Transverse colon (tissue), 4 donors: ENCODE data around the gene DRG2. TPM values are rescaled to one million over a fixed set of nuclear protein-coding genes. Genes with fewer than 3 reads are reported as not detected.

ENCODE experiments used
- DNase-seq: peaks from one replicate; pipeline ENCODE4 v3.0.0-alpha.2; 2019
- H3K27ac ChIP-seq, 4 donors: fragments of 200-600 bp; sonication (generic); 2 replicates each; pipeline ENCODE4 v1.5.1; 2016 to 2018; ENCODE audit warnings: inconsistent platforms in 4 of 4
- H3K27me3 ChIP-seq: fragments of 200-600 bp; sonication (generic); 2 replicates; pipeline ENCODE4 v1.5.1; 2017; ENCODE audit warnings: inconsistent platforms
- H3K36me3 ChIP-seq, 4 donors: fragments of 200-600 bp; sonication (generic); 2 replicates each; pipeline ENCODE4 v1.5.1; 2017 to 2019; ENCODE audit warnings: inconsistent platforms in 4 of 4
- H3K4me1 ChIP-seq, 4 donors: fragments of 200-600 bp; sonication (generic); 2 replicates each; pipeline ENCODE4 v1.5.1; 2017 to 2020; ENCODE audit warnings: inconsistent platforms in 4 of 4
- H3K4me3 ChIP-seq, 4 donors: fragments of 200-600 bp; sonication (generic); 1 replicate in 1 of 4; 2 replicates in 3 of 4; pipeline versions ENCODE4 v1.5.1 to v1.6.1; 2017 to 2019; ENCODE audit warnings: inconsistent platforms in 4 of 4
- H3K9me3 ChIP-seq, 2 donors: fragments of 200-600 bp; sonication (generic); 2 replicates each; pipeline ENCODE4 v1.5.1; 2017 to 2019; ENCODE audit warnings: inconsistent platforms in 2 of 2
- EP300 ChIP-seq: sonication (generic); formaldehyde crosslinking; IDR thresholded peaks from one replicate; pipeline ENCODE4 v1.6.1; 2017; ENCODE audit warnings: antibody characterized with exemption, low read depth
- POLR2A ChIP-seq: fragments of 450-650 bp; IDR thresholded peaks from one replicate; pipeline ENCODE4 v1.6.1; 2016; ENCODE audit warnings: antibody characterized with exemption, mild to moderate bottlenecking, moderate library complexity
- POLR2AphosphoS5 ChIP-seq, 3 donors: sonication (generic); formaldehyde crosslinking; IDR thresholded peaks; one replicate each; pipeline ENCODE4 v1.6.1; 2016; ENCODE audit warnings: antibody characterized with exemption in 3 of 3
- WGBS, 2 donors: methylation state at CpG; one replicate each; pipeline ENCODE4 v1.1.5; 2018; ENCODE audit warnings: low coverage in 1 of 2; 5-methylcytosine and 5-hydroxymethylcytosine counted together
- in situ Hi-C, 4 donors: fragments of 200-750 bp; cut with MboI; loops; one replicate each; pipeline versions ENCODE4 v1.15.0 to v1.15.1; 2017; ENCODE audit warnings: low sequenced_read_pairs in 3 of 4, low pct_ligation_motif_present in 1 of 4, low pct_unique_long_range_greater_than_20kb in 1 of 4
- intact Hi-C: fragments of 100-400 bp; cut with DNase I; formaldehyde crosslinking; loops from one replicate; pipeline ENCODE4 v1.15.1; 2023; ENCODE audit warnings: low total_unique reads
- total RNA-seq, 4 donors: library from RNA; depleted of rRNA; stranded (reverse); fragments of >200 nt; gene quantifications; one replicate each; pipeline ENCODE4 v1.1.0, GENCODE V29; 2016
- TF ChIP-seq, protein P1 (sequence below), 5 experiments: fragments of 200-600 bp in 3 of 5; fragments of 450-650 bp in 2 of 5; sonication (generic) in 3 of 5; IDR thresholded peaks; 1 replicate in 2 of 5; 2 replicates in 3 of 5; pipeline ENCODE4 v1.5.1; 2016 to 2017; ENCODE audit warnings: antibody characterized with exemption in 5 of 5, inconsistent platforms in 3 of 5, mild to moderate bottlenecking in 2 of 5, moderate library complexity in 1 of 5

DRG2 gene
- total RNA-seq, 4 donors from 2014 or later: 27.9 to 90.6 (median 33.3) TPM

DNA sequence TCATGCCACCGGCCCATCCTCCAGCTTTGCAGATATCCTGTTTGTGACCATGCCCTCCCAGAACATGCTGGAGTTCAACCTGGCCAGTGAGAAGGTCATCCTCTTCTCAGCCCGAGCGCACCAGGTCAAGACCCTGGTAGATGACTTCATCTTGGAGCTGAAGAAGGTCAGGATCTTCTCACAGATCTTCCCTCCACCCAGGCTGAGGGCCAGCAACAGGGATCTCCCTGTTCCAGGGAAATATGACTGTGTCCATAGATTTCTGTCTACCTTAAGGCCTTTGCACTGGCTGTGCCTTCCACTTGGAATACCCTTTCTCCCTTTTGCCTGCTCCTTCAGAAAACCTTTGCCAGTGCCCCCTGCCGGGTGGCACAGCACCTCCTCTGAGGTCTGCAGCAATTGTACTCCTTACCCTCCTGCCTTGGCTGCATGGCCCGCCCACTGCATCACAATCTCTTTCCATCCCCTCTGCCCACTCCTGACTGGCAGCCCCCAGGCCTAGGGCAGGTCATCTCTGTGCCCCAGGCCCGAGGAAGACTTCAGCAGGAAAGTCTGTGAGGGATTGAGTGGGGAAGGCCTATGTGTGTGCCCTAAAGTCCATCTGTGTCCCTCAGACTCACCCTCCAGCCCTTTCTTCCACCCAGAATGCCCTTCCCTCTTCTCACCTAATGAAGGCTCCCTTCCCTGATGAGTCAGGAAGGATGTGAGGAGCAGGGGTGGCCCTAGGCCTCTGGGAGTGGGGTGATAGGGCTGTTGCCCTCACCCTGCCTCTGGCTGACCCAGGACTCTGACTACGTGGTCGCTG is 68.6 kb downstream of the DRG2 start:
- Histone ChIP-seq H3K36me3 (no peaks in the 10 kb centered on the region), H3K9me3 (no peaks in the 10 kb centered on the region), H3K4me1 (peaks cover 9 to 15% (median 10%) of the 10 kb centered on the region in 4 donors), H3K27ac (no peak overlapping the region), H3K27me3 (no peaks in the 10 kb centered on the region), H3K4me3 (no peak overlapping the region)
- DNase-seq: no peak
- intact Hi-C loops: no loop called here
- WGBS, 2 donors: 73 to 78% methylated on average over 3 to 8 of the region's 8 CpGs
- no peak for TF ChIP-seq POLR2AphosphoS5 (IDR thresholded peaks at IDR 0.05)
- TF ChIP-seq EP300: no peak
- TF ChIP-seq POLR2A: no peak
- TF ChIP-seq, protein P1, sequence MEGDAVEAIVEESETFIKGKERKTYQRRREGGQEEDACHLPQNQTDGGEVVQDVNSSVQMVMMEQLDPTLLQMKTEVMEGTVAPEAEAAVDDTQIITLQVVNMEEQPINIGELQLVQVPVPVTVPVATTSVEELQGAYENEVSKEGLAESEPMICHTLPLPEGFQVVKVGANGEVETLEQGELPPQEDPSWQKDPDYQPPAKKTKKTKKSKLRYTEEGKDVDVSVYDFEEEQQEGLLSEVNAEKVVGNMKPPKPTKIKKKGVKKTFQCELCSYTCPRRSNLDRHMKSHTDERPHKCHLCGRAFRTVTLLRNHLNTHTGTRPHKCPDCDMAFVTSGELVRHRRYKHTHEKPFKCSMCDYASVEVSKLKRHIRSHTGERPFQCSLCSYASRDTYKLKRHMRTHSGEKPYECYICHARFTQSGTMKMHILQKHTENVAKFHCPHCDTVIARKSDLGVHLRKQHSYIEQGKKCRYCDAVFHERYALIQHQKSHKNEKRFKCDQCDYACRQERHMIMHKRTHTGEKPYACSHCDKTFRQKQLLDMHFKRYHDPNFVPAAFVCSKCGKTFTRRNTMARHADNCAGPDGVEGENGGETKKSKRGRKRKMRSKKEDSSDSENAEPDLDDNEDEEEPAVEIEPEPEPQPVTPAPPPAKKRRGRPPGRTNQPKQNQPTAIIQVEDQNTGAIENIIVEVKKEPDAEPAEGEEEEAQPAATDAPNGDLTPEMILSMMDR (IDR thresholded peaks at IDR 0.05): no peak
- in situ Hi-C loops: no loop called here

DNA sequence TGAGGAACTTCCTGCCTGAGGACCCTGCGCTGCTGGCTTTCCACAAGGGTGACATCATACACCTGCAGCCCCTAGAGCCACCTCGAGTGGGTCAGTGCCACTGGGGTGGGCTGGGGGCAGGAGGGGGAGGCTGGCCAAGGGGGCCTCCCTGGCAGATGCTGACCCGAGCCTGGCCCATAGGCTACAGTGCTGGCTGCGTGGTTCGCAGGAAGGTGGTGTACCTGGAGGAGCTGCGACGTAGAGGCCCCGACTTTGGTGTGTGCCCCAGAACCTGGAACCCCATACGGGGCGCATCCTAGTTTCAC is 69.2 kb downstream of the DRG2 start:
- Histone ChIP-seq H3K4me1 (peaks cover 9 to 15% (median 10%) of the 10 kb centered on the region in 4 donors), H3K27me3 (no peaks in the 10 kb centered on the region), H3K4me3 (no peak overlapping the region), H3K27ac (no peak overlapping the region), H3K9me3 (no peaks in the 10 kb centered on the region), H3K36me3 (no peaks in the 10 kb centered on the region)
- TF ChIP-seq POLR2A (no peak), EP300 (no peak), POLR2AphosphoS5 (IDR thresholded peaks at IDR 0.05) (no peak)
- TF ChIP-seq, protein P1 (IDR thresholded peaks at IDR 0.05): no peak
- intact Hi-C loops (no loop called here), in situ Hi-C loops (no loop called here)
- 91% methylated on average over 10 of the region's 10 CpGs; no CpG with 5 or more reads in 1 of the 2 donors for WGBS, 2 donors
- DNase-seq: no peak

Other genes starting within 250 kb of the DRG2 start
- 100 to 1,000 TPM in 2 of 4 donors, 10 to 100 TPM in 2; 65.9 to 178 (median 97.7) TPM for gene TOM1L2, start 115.5 kb upstream of the DRG2 start, total RNA-seq
- gene DRC3, start 115.1 kb upstream of the DRG2 start, total RNA-seq: 1 to 10 TPM in 1 of 4 donors, under 1 TPM in 2, not detected in 1; 0.64 to 1.8 (median 0.82) TPM
- 10 to 100 TPM; 17.3 to 65.1 (median 24.7) TPM for gene ATPAF2, start 48.8 kb upstream of the DRG2 start, total RNA-seq
- gene GID4, start 48.5 kb upstream of the DRG2 start, total RNA-seq: 10 to 100 TPM in 2 of 4 donors, 1 to 10 TPM in 2; 7.0 to 39.6 (median 9.4) TPM
- 1 to 10 TPM; 1.1 to 4.2 (median 1.2) TPM for gene MYO15A, start 20.8 kb downstream of the DRG2 start, total RNA-seq
- 100 to 1,000 TPM in 2 of 4 donors, 10 to 100 TPM in 2; 69.2 to 109 (median 88.4) TPM for gene ALKBH5, start 95.9 kb downstream of the DRG2 start, total RNA-seq
- 10 to 100 TPM; 11.1 to 18.0 (median 14.9) TPM for gene LLGL1, start 137.7 kb downstream of the DRG2 start, total RNA-seq
- gene FLII, start 170.8 kb downstream of the DRG2 start, total RNA-seq: 100 to 1,000 TPM; 365 to 919 (median 428) TPM
- 10 to 100 TPM in 3 of 4 donors, 1 to 10 TPM in 1; 7.4 to 48.0 (median 21.0) TPM for gene MIEF2, start 172.7 kb downstream of the DRG2 start, total RNA-seq
- 10 to 100 TPM; 12.0 to 79.0 (median 32.1) TPM for gene TOP3A, start 227.0 kb downstream of the DRG2 start, total RNA-seq
- 10 to 100 TPM; 12.1 to 20.6 (median 19.6) TPM for gene SMCR8, start 227.3 kb downstream of the DRG2 start, total RNA-seq